K562 (cell line): ENCODE results near the gene CNOT9. TPM values are rescaled to one million over a fixed set of nuclear protein-coding genes. Genes with fewer than 3 reads are reported as not detected.

Source experiments
- ATAC-seq: fragments of 200-7000 bp; cut with Tn5 transposase; 3 replicates; pipeline ENCODE4 v1.9.1; 2020; ENCODE audit warnings: moderate library complexity
- BruUV-seq: library from RNA; stranded (reverse); fragments of 400-500 nt; replicated peaks from 2 replicates; lab custom pipeline; 2021; lab: Mats Ljungman, UMichigan
- CTCF ChIA-PET: fragments of 300-600 bp; formaldehyde crosslinking; extraction: SDS; loops from one replicate; lab custom pipeline; 2021; ENCODE audit warnings: low intra/inter-chr PET ratio; lab: Yijun Ruan, JAX
- POLR2A ChIA-PET: fragments of 300-600, 350-650 bp; sonication (Branson Sonifier 250); formaldehyde crosslinking; extraction: SDS; loops from one replicate; lab custom pipeline; 2021; ENCODE audit warnings: antibody characterized with exemption, inconsistent platforms; lab: Yijun Ruan, JAX
- DNase-seq, 4 experiments: peaks; one replicate each; pipeline versions ENCODE4 v3.0.0 to v3.0.0-alpha.2; 2011 to 2018; ENCODE audit warnings: low spot score in 3 of 4, mixed read lengths in 3 of 4; ENCODE audit errors: extremely low read depth in 1 of 4
- FAIRE-seq: peaks from 2 replicates; lab custom pipeline; 2011; peaks lifted over from hg19 to GRCh38; lab: Jason Lieb, UNC
- H2AFZ ChIP-seq: 2 replicates; pipeline ENCODE4 v1.6.0; 2011; ENCODE audit warnings: low read depth, low read length, control low read depth, inconsistent platforms
- H3K27ac ChIP-seq: fragments of 200-600 bp; 3 replicates; pipeline ENCODE4 v1.8.0; 2011; ENCODE audit warnings: low read depth, mild to moderate bottlenecking, control low read depth, inconsistent platforms, low read length, moderate library complexity, mixed read lengths; ENCODE audit errors: extremely low read depth
- H3K27me3 ChIP-seq, 2 experiments: fragments of 300-600 bp in 1 of 2; 2 replicates in 1 of 2; 3 replicates in 1 of 2; pipeline versions ENCODE4 v1.6.0 to v1.8.0; 2011; ENCODE audit warnings: inconsistent platforms in 2 of 2, low read length in 2 of 2, mild to moderate bottlenecking in 1 of 2, mixed read lengths in 1 of 2, moderate library complexity in 1 of 2; ENCODE audit not compliant: control insufficient read depth in 2 of 2, insufficient read depth in 2 of 2
- H3K36me3 ChIP-seq: fragments of 300-600 bp; 3 replicates; pipeline ENCODE4 v1.8.0; 2011; ENCODE audit warnings: mild to moderate bottlenecking, low read length, inconsistent platforms; ENCODE audit not compliant: control insufficient read depth, insufficient read depth
- H3K4me1 ChIP-seq, 2 experiments: fragments of 200-600 bp in 1 of 2; replicated peaks in 1 of 2; 2 replicates in 1 of 2; 3 replicates in 1 of 2; pipeline versions ENCODE4 v1.5.1 to v1.8.0; 2011; ENCODE audit warnings: inconsistent platforms in 2 of 2, low read length in 2 of 2, mild to moderate bottlenecking in 1 of 2, mixed read lengths in 1 of 2, moderate library complexity in 1 of 2; ENCODE audit not compliant: control insufficient read depth in 2 of 2, insufficient read depth in 2 of 2
- H3K4me2 ChIP-seq: 2 replicates; pipeline ENCODE4 v1.6.1; 2011; ENCODE audit warnings: low read length, control low read depth, inconsistent platforms, mixed read lengths; ENCODE audit not compliant: insufficient read depth
- H3K4me3 ChIP-seq: fragments of 200-600 bp; sonication (generic), shearing (Covaris generic); 2 replicates; pipeline ENCODE4 v1.5.1; 2016; ENCODE audit warnings: control low read depth, inconsistent platforms
- H3K79me2 ChIP-seq: fragments of 200-600 bp; 3 replicates; pipeline ENCODE4 v1.8.0; 2011; ENCODE audit warnings: low read length, inconsistent platforms; ENCODE audit not compliant: control insufficient read depth, insufficient read depth
- H3K9ac ChIP-seq, 2 experiments: 2 replicates each; pipeline versions ENCODE4 v1.6.0 to v1.6.1; 2011; ENCODE audit warnings: low read depth in 2 of 2, low read length in 2 of 2, control low read depth in 1 of 2, inconsistent platforms in 1 of 2, mild to moderate bottlenecking in 1 of 2, mixed read lengths in 1 of 2; ENCODE audit not compliant: insufficient read depth in 1 of 2
- H3K9me1 ChIP-seq: one replicate; pipeline ENCODE4 v1.6.0; 2011; ENCODE audit warnings: inconsistent platforms, mild to moderate bottlenecking, low read length, moderate library complexity; ENCODE audit not compliant: control insufficient read depth, insufficient read depth
- H3K9me3 ChIP-seq: replicated peaks from 2 replicates; pipeline ENCODE4 v1.5.1; 2011; ENCODE audit warnings: low read depth, low read length, inconsistent platforms; ENCODE audit not compliant: control insufficient read depth, insufficient read depth
- H4K20me1 ChIP-seq: replicated peaks from 2 replicates; pipeline ENCODE4 v1.6.1; 2011; ENCODE audit warnings: low read length, inconsistent platforms, mixed read lengths; ENCODE audit not compliant: control insufficient read depth, insufficient read depth
- FOXK2 ChIP-seq, 2 experiments: fragments of 450-650 bp; IDR thresholded peaks in 1 of 2; conservative IDR thresholded peaks in 1 of 2; 2 replicates each; pipeline ENCODE4 v1.6.1; 2016; ENCODE audit warnings: low read depth in 2 of 2, mild to moderate bottlenecking in 1 of 2
- GTF2F1 ChIP-seq: IDR thresholded peaks from 2 replicates; pipeline ENCODE4 v1.6.1; 2011; ENCODE audit warnings: low read depth, low read length, improper control_type of control experiment
- MCM2 ChIP-seq: fragments of 450-650 bp; IDR thresholded peaks from 2 replicates; pipeline ENCODE4 v1.6.1; 2017; ENCODE audit warnings: low read depth, mild to moderate bottlenecking
- NBN ChIP-seq: fragments of 450-650 bp; IDR thresholded peaks from 2 replicates; pipeline ENCODE4 v1.6.1; 2016; ENCODE audit warnings: low read depth, mild to moderate bottlenecking
- SPI1 ChIP-seq: IDR thresholded peaks from 2 replicates; pipeline ENCODE4 v1.6.1; 2011; ENCODE audit warnings: low read depth, low read length, control low read depth, borderline replicate concordance
- TBL1XR1 ChIP-seq, 2 experiments: IDR thresholded peaks; 2 replicates each; pipeline ENCODE4 v1.6.1; 2012; ENCODE audit warnings: improper control_type of control experiment in 2 of 2, low read length in 2 of 2, mild to moderate bottlenecking in 1 of 2
- WGBS: fragments of 100-300 bp; shearing (Covaris generic); methylation state at CpG from one replicate; pipeline ENCODE4 v1.1.6; 2016; ENCODE audit warnings: low coverage, mixed read lengths; ENCODE audit not compliant: insufficient coverage; ENCODE audit errors: missing lambda C conversion rate; 5-methylcytosine and 5-hydroxymethylcytosine counted together
- in situ Hi-C: fragments of 300-500 bp; cut with MboI; formaldehyde crosslinking; loops from 4 replicates; pipeline ENCODE4 v1.15.0; 2018; ENCODE audit warnings: inconsistent platforms, mixed read lengths
- intact Hi-C: fragments of 100-400 bp; cut with micrococcal nuclease; formaldehyde crosslinking; loops from 2 replicates; pipeline ENCODE4 v1.14.2; 2022
- polyA plus RNA-seq, 8 experiments: library from polyadenylated mRNA; depleted of rRNA in 4 of 8; stranded (reverse) in 5 of 8; unstranded in 3 of 8; fragments of >200 nt; fragmentation: Nextera tagmentation in 2 of 8; fragmentation: Illumina TruSeq in 1 of 8; extraction: Ambion mirVana in 2 of 8; extraction: Trizol in 1 of 8; gene quantifications; 2 replicates each; pipeline versions ENCODE4 v1.2.1 to v1.2.3, GENCODE V29; 2011 to 2014; ENCODE audit warnings: inconsistent platforms in 1 of 8, missing spikeins in 1 of 8
- total RNA-seq, 7 experiments: library from RNA; depleted of rRNA in 6 of 7; stranded (reverse); fragments of >200 nt in 6 of 7; fragmentation: Illumina TruSeq in 2 of 7; extraction: Trizol in 2 of 7; gene quantifications; 2 replicates each; pipeline versions ENCODE4 v1.2.1 to v1.2.3, GENCODE V29; 2011 to 2021; ENCODE audit warnings: low replicate concordance in 1 of 7
- TF ChIP-seq, protein P1 (sequence below): IDR thresholded peaks from 2 replicates; pipeline ENCODE4 v1.6.1; 2012; ENCODE audit warnings: low read depth, low read length, improper control_type of control experiment, borderline replicate concordance
- TF ChIP-seq, protein P2 (sequence below): sonication (generic); formaldehyde crosslinking; IDR thresholded peaks from 2 replicates; pipeline ENCODE4 v1.8.1; 2023; ENCODE audit warnings: mild to moderate bottlenecking, missing genetic modification reagents

The CNOT9 gene
- total and polyA plus RNA-seq, 9 of the 15 experiments (the other 6 are each of a cell fraction or from before 2014, with no cell fraction given) = 19.0 to 82.6 (median 46.7) TPM

DNA sequence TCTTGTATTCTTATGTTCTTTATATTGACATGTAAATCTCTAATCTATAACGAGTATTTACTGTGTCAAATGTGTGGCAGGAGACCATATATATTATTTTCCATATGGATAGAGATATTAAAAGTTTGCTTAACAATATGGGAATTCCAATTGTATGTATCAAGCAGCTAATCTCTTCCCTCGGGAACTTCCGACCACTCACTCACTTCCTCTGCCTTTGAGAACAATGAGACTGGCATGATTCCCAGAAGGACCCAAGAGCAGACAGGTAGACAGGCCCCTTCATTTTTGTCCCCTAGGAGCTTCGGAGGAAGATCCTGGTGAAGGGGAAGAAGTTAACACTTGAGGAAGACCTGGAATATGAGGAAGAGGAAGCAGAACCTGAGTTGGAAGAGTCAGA lies 63.2 kb downstream of the CNOT9 start:
- no peak overlapping the region for H3K27ac ChIP-seq
- ChIA-PET CTCF (no interaction called here), POLR2A (interaction anchor here (0.6 kb wide), 1 partner anchor 22 kb away, joined by 4 read pairs; no protein-coding TSS in a partner anchor)
- ATAC-seq = no peak
- peaks cover 26% of the 10 kb centered on the region; the same call in 1 of the 3 replicates for H3K36me3 ChIP-seq
- H3K4me1 ChIP-seq = no peaks in the 10 kb centered on the region
- no peak overlapping the region for H3K9ac ChIP-seq
- H3K27me3 ChIP-seq = peaks cover 0 to 6% of the 10 kb centered on the region in 2 experiments; a peak in 1 of 5 replicates
- H4K20me1 ChIP-seq = no peaks in the 10 kb centered on the region
- DNase-seq = no peak
- BruUV-seq = no TSS peak
- intact Hi-C loops = no loop called here
- no peak overlapping the region for H3K4me2 ChIP-seq
- no peak overlapping the region for H2AFZ ChIP-seq
- H3K4me3 ChIP-seq = no peak overlapping the region
- in situ Hi-C loops = no loop called here
- no peaks in the 10 kb centered on the region for H3K9me3 ChIP-seq
- WGBS = 34% methylated on average over 4 of the region's 4 CpGs
- no peaks in the 10 kb centered on the region for H3K79me2 ChIP-seq
- no peaks in the 10 kb centered on the region for H3K9me1 ChIP-seq
- FAIRE-seq = no peak
- TF ChIP-seq FOXK2 (conservative IDR thresholded peaks at IDR 0.05 in 1 of 2, IDR thresholded peaks at IDR 0.05 in 1 of 2; ENCODE audit: low read depth in 2 of 2) (no peak), MCM2 (no peak), SPI1 (no peak), NBN (no peak), GTF2F1 (no peak), TBL1XR1 (IDR thresholded peaks at IDR 0.05; ENCODE audit: low read length in 2 of 2) (no peak)
- TF ChIP-seq, protein P1, sequence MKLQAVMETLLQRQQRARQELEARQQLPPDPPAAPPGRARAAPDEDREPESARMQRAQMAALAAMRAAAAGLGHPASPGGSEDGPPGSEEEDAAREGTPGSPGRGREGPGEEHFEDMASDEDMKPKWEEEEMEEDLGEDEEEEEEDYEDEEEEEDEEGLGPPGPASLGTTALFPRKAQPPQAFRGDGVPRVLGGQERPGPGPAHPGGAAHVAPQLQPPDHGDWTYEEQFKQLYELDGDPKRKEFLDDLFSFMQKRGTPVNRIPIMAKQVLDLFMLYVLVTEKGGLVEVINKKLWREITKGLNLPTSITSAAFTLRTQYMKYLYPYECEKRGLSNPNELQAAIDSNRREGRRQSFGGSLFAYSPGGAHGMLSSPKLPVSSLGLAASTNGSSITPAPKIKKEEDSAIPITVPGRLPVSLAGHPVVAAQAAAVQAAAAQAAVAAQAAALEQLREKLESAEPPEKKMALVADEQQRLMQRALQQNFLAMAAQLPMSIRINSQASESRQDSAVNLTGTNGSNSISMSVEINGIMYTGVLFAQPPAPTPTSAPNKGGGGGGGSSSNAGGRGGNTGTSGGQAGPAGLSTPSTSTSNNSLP = no peak
- TF ChIP-seq, protein P2, sequence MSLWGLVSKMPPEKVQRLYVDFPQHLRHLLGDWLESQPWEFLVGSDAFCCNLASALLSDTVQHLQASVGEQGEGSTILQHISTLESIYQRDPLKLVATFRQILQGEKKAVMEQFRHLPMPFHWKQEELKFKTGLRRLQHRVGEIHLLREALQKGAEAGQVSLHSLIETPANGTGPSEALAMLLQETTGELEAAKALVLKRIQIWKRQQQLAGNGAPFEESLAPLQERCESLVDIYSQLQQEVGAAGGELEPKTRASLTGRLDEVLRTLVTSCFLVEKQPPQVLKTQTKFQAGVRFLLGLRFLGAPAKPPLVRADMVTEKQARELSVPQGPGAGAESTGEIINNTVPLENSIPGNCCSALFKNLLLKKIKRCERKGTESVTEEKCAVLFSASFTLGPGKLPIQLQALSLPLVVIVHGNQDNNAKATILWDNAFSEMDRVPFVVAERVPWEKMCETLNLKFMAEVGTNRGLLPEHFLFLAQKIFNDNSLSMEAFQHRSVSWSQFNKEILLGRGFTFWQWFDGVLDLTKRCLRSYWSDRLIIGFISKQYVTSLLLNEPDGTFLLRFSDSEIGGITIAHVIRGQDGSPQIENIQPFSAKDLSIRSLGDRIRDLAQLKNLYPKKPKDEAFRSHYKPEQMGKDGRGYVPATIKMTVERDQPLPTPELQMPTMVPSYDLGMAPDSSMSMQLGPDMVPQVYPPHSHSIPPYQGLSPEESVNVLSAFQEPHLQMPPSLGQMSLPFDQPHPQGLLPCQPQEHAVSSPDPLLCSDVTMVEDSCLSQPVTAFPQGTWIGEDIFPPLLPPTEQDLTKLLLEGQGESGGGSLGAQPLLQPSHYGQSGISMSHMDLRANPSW (CRISPR knock-in tag) = no peak
